H9 (cell line): ENCODE data around the gene MYDGF. TPM values are rescaled to one million over a fixed set of nuclear protein-coding genes. Genes with fewer than 3 reads are reported as not detected.
"Not testable (repeated sequence)": the region's sequence is repeated elsewhere in the genome, so short reads cannot be mapped to it uniquely, and the experiment has no call there.

Source experiments
- DNase-seq: peaks from one replicate; pipeline ENCODE4 v3.0.0-alpha.2; 2017
- H2AFZ ChIP-seq: one replicate; pipeline ENCODE4 v1.6.1; 2013; ENCODE audit warnings: mild to moderate bottlenecking, low read length, control low read depth, moderate library complexity
- H2AK5ac ChIP-seq: 2 replicates; pipeline ENCODE4 v1.6.1; 2013; ENCODE audit warnings: low read length, control low read depth, mixed read lengths; ENCODE audit not compliant: insufficient read length
- H2BK120ac ChIP-seq: one replicate; pipeline ENCODE4 v1.6.1; 2013; ENCODE audit warnings: low read depth, mild to moderate bottlenecking, low read length, control low read depth, inconsistent platforms; ENCODE audit not compliant: poor library complexity, severe bottlenecking
- H2BK12ac ChIP-seq: 2 replicates; pipeline ENCODE4 v1.6.1; 2013; ENCODE audit warnings: low read length, control low read depth, mixed read lengths, low read depth; ENCODE audit not compliant: insufficient read length
- H2BK15ac ChIP-seq: 2 replicates; pipeline ENCODE4 v1.6.1; 2013; ENCODE audit warnings: low read depth, low read length, control low read depth
- H2BK20ac ChIP-seq: one replicate; pipeline ENCODE4 v1.6.1; 2013; ENCODE audit warnings: low read depth, mild to moderate bottlenecking, low read length, control low read depth, inconsistent platforms; ENCODE audit not compliant: poor library complexity, severe bottlenecking
- H2BK5ac ChIP-seq: 2 replicates; pipeline ENCODE4 v1.6.1; 2013; ENCODE audit warnings: low read length, control low read depth, mixed read lengths; ENCODE audit not compliant: insufficient read length
- H3K14ac ChIP-seq: 2 replicates; pipeline ENCODE4 v1.6.1; 2013; ENCODE audit warnings: low read length, control low read depth; ENCODE audit not compliant: insufficient read depth
- H3K18ac ChIP-seq: 2 replicates; pipeline ENCODE4 v1.6.1; 2013; ENCODE audit warnings: low read depth, mild to moderate bottlenecking, mixed read lengths, low read length, control low read depth; ENCODE audit not compliant: insufficient read length
- H3K23ac ChIP-seq: 2 replicates; pipeline ENCODE4 v1.6.1; 2013; ENCODE audit warnings: low read length, control low read depth, mixed read lengths, low read depth; ENCODE audit not compliant: insufficient read length
- H3K23me2 ChIP-seq: 2 replicates; pipeline ENCODE4 v1.6.1; 2013; ENCODE audit warnings: low read depth, mild to moderate bottlenecking, mixed read lengths, low read length, control low read depth; ENCODE audit not compliant: insufficient read length, poor library complexity, severe bottlenecking
- H3K27ac ChIP-seq: 2 replicates; pipeline ENCODE4 v1.5.1; 2013; ENCODE audit warnings: low read length, control low read depth, mixed read lengths, low read depth; ENCODE audit not compliant: insufficient read length
- H3K27me3 ChIP-seq: 2 replicates; pipeline ENCODE4 v1.6.1; 2013; ENCODE audit warnings: low read length, control low read depth, inconsistent platforms; ENCODE audit not compliant: insufficient read depth
- H3K4ac ChIP-seq: 2 replicates; pipeline ENCODE4 v1.6.1; 2013; ENCODE audit warnings: low read depth, mild to moderate bottlenecking, control low read depth, inconsistent platforms, low read length, moderate library complexity
- H3K4me1 ChIP-seq: 2 replicates; pipeline ENCODE4 v1.6.1; 2013; ENCODE audit warnings: low read length, control low read depth, inconsistent platforms; ENCODE audit not compliant: insufficient read depth
- H3K4me2 ChIP-seq: 2 replicates; pipeline ENCODE4 v1.6.1; 2013; ENCODE audit warnings: low read length, control low read depth, mixed read lengths; ENCODE audit not compliant: insufficient read length, insufficient read depth
- H3K56ac ChIP-seq: 2 replicates; pipeline ENCODE4 v1.6.1; 2013; ENCODE audit warnings: low read depth, mild to moderate bottlenecking, mixed read lengths, low read length, control low read depth; ENCODE audit not compliant: insufficient read length
- H3K79me1 ChIP-seq: 2 replicates; pipeline ENCODE4 v1.6.1; 2013; ENCODE audit warnings: low read depth, mild to moderate bottlenecking, moderate library complexity, low read length, control low read depth, inconsistent platforms; ENCODE audit not compliant: insufficient read depth, poor library complexity, severe bottlenecking
- H3K79me2 ChIP-seq: 2 replicates; pipeline ENCODE4 v1.6.1; 2013; ENCODE audit warnings: low read length, control low read depth, inconsistent platforms; ENCODE audit not compliant: insufficient read depth
- H3K9ac ChIP-seq: 2 replicates; pipeline ENCODE4 v1.6.1; 2013; ENCODE audit warnings: low read length, control low read depth, mixed read lengths; ENCODE audit not compliant: insufficient read length; ENCODE audit errors: extremely low read depth
- H3K9me3 ChIP-seq: one replicate; pipeline ENCODE4 v1.6.1; 2013; ENCODE audit warnings: low read depth, low read length, inconsistent platforms; ENCODE audit not compliant: control insufficient read depth
- H3T11ph ChIP-seq: one replicate; pipeline ENCODE4 v1.6.1; 2013; ENCODE audit warnings: mild to moderate bottlenecking, low read length, control low read depth, inconsistent platforms
- H4K20me1 ChIP-seq: one replicate; pipeline ENCODE4 v1.6.1; 2013; ENCODE audit not compliant: control insufficient read depth, insufficient read length, insufficient read depth
- H4K5ac ChIP-seq: 2 replicates; pipeline ENCODE4 v1.6.1; 2013; ENCODE audit warnings: low read depth, mild to moderate bottlenecking, mixed read lengths, low read length, control low read depth; ENCODE audit not compliant: insufficient read length
- H4K8ac ChIP-seq: replicated peaks from 2 replicates; pipeline ENCODE4 v1.6.1; 2013; ENCODE audit warnings: low read length, control low read depth, mixed read lengths, low read depth; ENCODE audit not compliant: insufficient read length
- H4K91ac ChIP-seq: 2 replicates; pipeline ENCODE4 v1.6.1; 2013; ENCODE audit warnings: low read depth, mild to moderate bottlenecking, moderate library complexity, mixed read lengths, low read length, control low read depth; ENCODE audit not compliant: insufficient read length
- H3K27ac Mint-ChIP-seq, 3 experiments: 2 replicates in 2 of 3; 3 replicates in 1 of 3; pipeline ENCODE4 v1.8.0; 2020 to 2021; ENCODE audit warnings: mixed read lengths in 3 of 3, mild to moderate bottlenecking in 1 of 3, moderate library complexity in 1 of 3
- H3K27me3 Mint-ChIP-seq: 2 replicates; pipeline ENCODE4 v1.8.0; 2021; ENCODE audit warnings: low read depth, mild to moderate bottlenecking, moderate library complexity, mixed read lengths
- H3K36me3 Mint-ChIP-seq, 3 experiments: 2 replicates in 2 of 3; 3 replicates in 1 of 3; pipeline ENCODE4 v1.8.0; 2020 to 2021; ENCODE audit warnings: low read depth in 3 of 3, mixed read lengths in 3 of 3; ENCODE audit not compliant: insufficient read depth in 1 of 3
- H3K4me1 Mint-ChIP-seq, 2 experiments: 2 replicates each; pipeline ENCODE4 v1.8.0; 2020; ENCODE audit warnings: mixed read lengths in 2 of 2
- H3K4me3 Mint-ChIP-seq, 2 experiments: 2 replicates in 1 of 2; 3 replicates in 1 of 2; pipeline ENCODE4 v1.8.0; 2020 to 2021; ENCODE audit warnings: mild to moderate bottlenecking in 2 of 2, mixed read lengths in 2 of 2, moderate library complexity in 1 of 2
- H3K9me3 Mint-ChIP-seq, 2 experiments: 2 replicates in 1 of 2; 3 replicates in 1 of 2; pipeline ENCODE4 v1.8.0; 2020; ENCODE audit warnings: mild to moderate bottlenecking in 2 of 2, mixed read lengths in 2 of 2, moderate library complexity in 1 of 2
- CTCF ChIP-seq: fragments of 200-600 bp; sonication (generic); conservative IDR thresholded peaks from 3 replicates; pipeline ENCODE4 v1.8.0; 2021; ENCODE audit warnings: antibody characterized with exemption, mild to moderate bottlenecking
- WGBS: extraction: QIAGEN DNeasy Blood & Tissue Kit; methylation state at CpG from one replicate; pipeline ENCODE4 v1.1.7; 2013; ENCODE audit warnings: missing lambda C conversion rate, low lambda C conversion rate, mixed read lengths; ENCODE audit not compliant: insufficient read length; ENCODE audit errors: extremely low coverage; 5-methylcytosine and 5-hydroxymethylcytosine counted together
- total RNA-seq: library from RNA; stranded (reverse); gene quantifications from 2 replicates; pipeline ENCODE4 v1.2.1, GENCODE V29; 2021

The MYDGF gene
- total RNA-seq, 1 experiment from 2014 or later = 43.4 TPM

GRCh38 chr19:4682417-4683200, 12.5 kb upstream of the MYDGF start:
- H2AFZ ChIP-seq = no peak overlapping the region
- H3K23me2 ChIP-seq = no peaks in the 10 kb centered on the region
- no peak overlapping the region for H4K5ac ChIP-seq
- no peak overlapping the region for H3K18ac ChIP-seq
- Mint-ChIP-seq H3K36me3 (peaks cover 14 to 46% (median 14%) of the 10 kb centered on the region in 3 experiments; a peak in 6 of 7 replicates), H3K27me3 (no peaks in the 10 kb centered on the region), H3K4me1 (peaks cover 2 to 9% of the 10 kb centered on the region in 2 experiments), H3K9me3 (no peaks in the 10 kb centered on the region), H3K4me3 (no peak overlapping the region), H3K27ac (no peak overlapping the region)
- no peaks in the 10 kb centered on the region for H3K79me1 ChIP-seq
- no peak overlapping the region for H3T11ph ChIP-seq
- no peaks in the 10 kb centered on the region for H3K27me3 ChIP-seq
- peaks cover 3% of the 10 kb centered on the region; the same call in 1 of the 2 replicates for H3K4me1 ChIP-seq
- no peak for DNase-seq
- no peak overlapping the region for H2BK5ac ChIP-seq
- no peak overlapping the region for H3K4ac ChIP-seq
- H2AK5ac ChIP-seq = no peak overlapping the region
- no peak overlapping the region for H4K8ac ChIP-seq
- H4K91ac ChIP-seq = no peak overlapping the region
- WGBS = no CpG with 5 or more reads among the region's 45 CpGs
- no peak for TF ChIP-seq CTCF
- no peaks in the 10 kb centered on the region for H4K20me1 ChIP-seq
- no peak overlapping the region for H3K27ac ChIP-seq
- no peak overlapping the region for H3K4me2 ChIP-seq
- H2BK15ac ChIP-seq = no peak overlapping the region
- no peaks in the 10 kb centered on the region for H3K79me2 ChIP-seq
- no peak overlapping the region for H2BK20ac ChIP-seq
- H3K23ac ChIP-seq = no peak overlapping the region
- no peak overlapping the region for H2BK12ac ChIP-seq
- no peak overlapping the region for H2BK120ac ChIP-seq
- H3K9ac ChIP-seq = no peak overlapping the region
- no peaks in the 10 kb centered on the region for H3K9me3 ChIP-seq
- no peak overlapping the region for H3K14ac ChIP-seq
- H3K56ac ChIP-seq = no peak overlapping the region

GRCh38 chr19:4680021-4680420, 9.9 kb upstream of the MYDGF start:
- WGBS = no CpG with 5 or more reads among the region's 7 CpGs
- not testable (repeated sequence) for H3K23me2 ChIP-seq, H3T11ph ChIP-seq, H4K20me1 ChIP-seq, H2AFZ ChIP-seq, H3K14ac ChIP-seq, H2AK5ac ChIP-seq, H3K9ac ChIP-seq, H2BK15ac ChIP-seq, H3K9me3 ChIP-seq, H3K79me2 ChIP-seq, H4K5ac ChIP-seq, H3K18ac ChIP-seq, H3K56ac ChIP-seq, H4K91ac ChIP-seq, H3K4ac ChIP-seq, H3K9me3 Mint-ChIP-seq, H3K27me3 ChIP-seq, H2BK12ac ChIP-seq, H3K27ac ChIP-seq, H3K79me1 ChIP-seq, H3K4me1 ChIP-seq, H3K4me2 ChIP-seq, H2BK5ac ChIP-seq, H3K27me3 Mint-ChIP-seq, H2BK120ac ChIP-seq, H3K23ac ChIP-seq, H4K8ac ChIP-seq, DNase-seq, H2BK20ac ChIP-seq
- H3K36me3 Mint-ChIP-seq = peaks cover 12 to 39% (median 14%) of the 10 kb centered on the region in 3 experiments; a peak in 6 of 7 replicates
- peaks cover 5 to 22% of the 10 kb centered on the region in 2 experiments for H3K4me1 Mint-ChIP-seq
- H3K27ac Mint-ChIP-seq = peak overlapping the region in 1 of 3 experiments; percentile 49; a peak in 1 of 7 replicates
- H3K4me3 Mint-ChIP-seq = peak overlapping the region in 1 of 2 experiments; percentile 31; a peak in 1 of 5 replicates
